Measurements from ENCODE around the gene TRH. TPM values are rescaled to one million over a fixed set of nuclear protein-coding genes. Genes with fewer than 3 reads are reported as not detected.

TRH gene
- total RNA-seq, 1 experiment from 2014 or later = not detected

DNA sequence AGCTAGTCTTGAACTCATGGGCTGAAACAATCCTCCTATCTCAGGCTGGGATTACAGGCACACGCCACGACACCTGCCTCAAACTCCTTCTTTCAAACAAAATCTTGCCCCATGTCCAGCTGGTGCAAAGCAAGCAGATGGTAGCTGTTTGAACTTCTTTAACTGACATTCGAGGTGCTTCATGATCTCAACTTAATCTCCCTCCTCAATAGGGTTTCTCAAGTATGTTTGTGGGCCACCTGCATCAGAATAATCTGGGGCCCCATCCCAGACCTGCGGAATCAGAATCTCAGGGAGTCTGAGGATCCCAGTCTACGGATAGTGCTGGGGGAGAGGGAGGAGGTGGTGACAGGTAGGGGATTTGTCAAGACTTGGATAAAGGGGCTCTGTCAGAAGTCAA, 20.9 kb upstream of the TRH start:
- ChIA-PET CTCF (no interaction called here), POLR2A (ENCODE audit: low non-redundant PET) (interaction anchor here (0.6 kb wide), 1 partner anchor 592 kb away, joined by 3 read pairs; no protein-coding TSS in a partner anchor)
- Histone ChIP-seq H3K9me3 (ENCODE audit: low read depth, low read length, poor library complexity, severe bottlenecking) (no peaks in the 10 kb centered on the region), H3K27me3 (replicated peaks; ENCODE audit: insufficient read depth, low read depth, low read length, poor library complexity) (no peaks in the 10 kb centered on the region), H3K4me1 (ENCODE audit: insufficient read depth, low read length, poor library complexity, severe bottlenecking) (no peaks in the 10 kb centered on the region), H3K27ac (ENCODE audit: low read depth, low read length, poor library complexity, severe bottlenecking) (no peak overlapping the region), H3K4me3 (ENCODE audit: low read depth, low read length, poor library complexity, severe bottlenecking) (no peak overlapping the region), H3K36me3 (ENCODE audit: insufficient read depth, low read length, poor library complexity, severe bottlenecking) (no peaks in the 10 kb centered on the region)
- intact Hi-C loops (cut with micrococcal nuclease; ENCODE audit: unreplicated experiment) = no loop called here
- no peak for TF ChIP-seq EZH2 (IDR thresholded peaks at IDR 0.05; ENCODE audit: borderline replicate concordance, low read depth, low read length, poor library complexity, severe bottlenecking)
- TF ChIP-seq, protein P1, sequence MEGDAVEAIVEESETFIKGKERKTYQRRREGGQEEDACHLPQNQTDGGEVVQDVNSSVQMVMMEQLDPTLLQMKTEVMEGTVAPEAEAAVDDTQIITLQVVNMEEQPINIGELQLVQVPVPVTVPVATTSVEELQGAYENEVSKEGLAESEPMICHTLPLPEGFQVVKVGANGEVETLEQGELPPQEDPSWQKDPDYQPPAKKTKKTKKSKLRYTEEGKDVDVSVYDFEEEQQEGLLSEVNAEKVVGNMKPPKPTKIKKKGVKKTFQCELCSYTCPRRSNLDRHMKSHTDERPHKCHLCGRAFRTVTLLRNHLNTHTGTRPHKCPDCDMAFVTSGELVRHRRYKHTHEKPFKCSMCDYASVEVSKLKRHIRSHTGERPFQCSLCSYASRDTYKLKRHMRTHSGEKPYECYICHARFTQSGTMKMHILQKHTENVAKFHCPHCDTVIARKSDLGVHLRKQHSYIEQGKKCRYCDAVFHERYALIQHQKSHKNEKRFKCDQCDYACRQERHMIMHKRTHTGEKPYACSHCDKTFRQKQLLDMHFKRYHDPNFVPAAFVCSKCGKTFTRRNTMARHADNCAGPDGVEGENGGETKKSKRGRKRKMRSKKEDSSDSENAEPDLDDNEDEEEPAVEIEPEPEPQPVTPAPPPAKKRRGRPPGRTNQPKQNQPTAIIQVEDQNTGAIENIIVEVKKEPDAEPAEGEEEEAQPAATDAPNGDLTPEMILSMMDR (conservative IDR thresholded peaks at IDR 0.05; ENCODE audit: low read depth, low read length) = no peak
- no peak for DNase-seq (ENCODE audit: low spot score)
- BruUV-seq (replicated peaks) = no TSS peak

DNA sequence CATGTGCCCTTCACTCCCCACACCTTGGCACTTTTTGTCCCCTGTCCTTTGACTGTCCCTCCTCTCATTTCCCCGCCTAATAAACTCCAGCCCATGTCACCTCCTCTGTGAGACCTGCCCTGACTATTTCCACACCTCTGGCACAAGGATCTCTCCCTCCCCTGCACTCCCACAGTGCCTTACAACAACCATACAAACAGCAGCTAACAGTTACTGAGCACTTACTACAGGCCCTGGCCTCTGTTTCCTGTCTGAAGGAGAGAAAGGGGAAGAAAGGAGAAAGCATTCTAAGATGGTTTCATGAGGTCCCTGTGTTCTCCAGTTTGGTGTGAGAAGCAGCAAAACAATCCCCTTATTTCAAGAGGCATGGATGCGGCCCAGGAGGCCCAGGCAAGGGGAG, 20.0 kb upstream of the TRH start:
- no TSS peak for BruUV-seq (replicated peaks)
- POLR2A ChIA-PET (ENCODE audit: low non-redundant PET) = no interaction called here
- TF ChIP-seq, protein P1 (conservative IDR thresholded peaks at IDR 0.05; ENCODE audit: low read depth, low read length) = no peak
- no peak for TF ChIP-seq EZH2 (IDR thresholded peaks at IDR 0.05; ENCODE audit: borderline replicate concordance, low read depth, low read length, poor library complexity, severe bottlenecking)
- H3K9me3 ChIP-seq (ENCODE audit: low read depth, low read length, poor library complexity, severe bottlenecking) = no peaks in the 10 kb centered on the region
- H3K36me3 ChIP-seq (ENCODE audit: insufficient read depth, low read length, poor library complexity, severe bottlenecking) = no peaks in the 10 kb centered on the region
- intact Hi-C loops (cut with micrococcal nuclease; ENCODE audit: unreplicated experiment) = no loop called here
- DNase-seq (ENCODE audit: low spot score) = no peak
- H3K27ac ChIP-seq (ENCODE audit: low read depth, low read length, poor library complexity, severe bottlenecking) = no peak overlapping the region
- no peaks in the 10 kb centered on the region for H3K4me1 ChIP-seq (ENCODE audit: insufficient read depth, low read length, poor library complexity, severe bottlenecking)
- CTCF ChIA-PET = no interaction called here
- H3K27me3 ChIP-seq (replicated peaks; ENCODE audit: insufficient read depth, low read depth, low read length, poor library complexity) = no peaks in the 10 kb centered on the region
- no peak overlapping the region for H3K4me3 ChIP-seq (ENCODE audit: low read depth, low read length, poor library complexity, severe bottlenecking)

DNA sequence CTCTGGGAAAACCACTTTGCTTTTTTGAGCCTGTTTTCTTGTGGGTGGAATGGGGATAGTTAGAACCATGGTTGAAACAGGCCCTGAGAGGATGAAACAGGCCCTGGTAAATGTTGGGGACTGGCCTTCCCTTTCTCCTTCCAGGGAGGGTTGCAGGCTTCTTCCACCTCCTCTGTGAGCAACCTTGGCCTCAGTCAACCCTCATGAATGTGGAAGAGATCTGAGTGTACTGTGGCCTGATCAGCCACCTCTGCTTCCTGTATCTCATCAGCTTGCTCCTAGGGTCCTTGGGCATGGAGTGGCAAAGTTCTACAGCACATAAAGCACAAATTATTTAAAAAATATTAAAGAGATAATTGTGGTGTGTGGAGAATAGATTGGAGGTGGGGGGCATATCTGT, 17.6 kb upstream of the TRH start:
- ChIA-PET CTCF (no interaction called here), POLR2A (ENCODE audit: low non-redundant PET) (no interaction called here)
- intact Hi-C loops (cut with micrococcal nuclease; ENCODE audit: unreplicated experiment) = no loop called here
- Histone ChIP-seq H3K36me3 (ENCODE audit: insufficient read depth, low read length, poor library complexity, severe bottlenecking) (no peaks in the 10 kb centered on the region), H3K27me3 (replicated peaks; ENCODE audit: insufficient read depth, low read depth, low read length, poor library complexity) (peaks cover 3% of the 10 kb centered on the region), H3K9me3 (ENCODE audit: low read depth, low read length, poor library complexity, severe bottlenecking) (no peaks in the 10 kb centered on the region), H3K4me1 (ENCODE audit: insufficient read depth, low read length, poor library complexity, severe bottlenecking) (no peaks in the 10 kb centered on the region), H3K27ac (ENCODE audit: low read depth, low read length, poor library complexity, severe bottlenecking) (no peak overlapping the region), H3K4me3 (ENCODE audit: low read depth, low read length, poor library complexity, severe bottlenecking) (no peak overlapping the region)
- no peak for DNase-seq (ENCODE audit: low spot score)
- no peak for TF ChIP-seq EZH2 (IDR thresholded peaks at IDR 0.05; ENCODE audit: borderline replicate concordance, low read depth, low read length, poor library complexity, severe bottlenecking)
- TF ChIP-seq, protein P1 (conservative IDR thresholded peaks at IDR 0.05; ENCODE audit: low read depth, low read length) = no peak
- no TSS peak for BruUV-seq (replicated peaks)

Measured in A673 (cell line).